ENCODE data around the gene TUBA4A.

The TUBA4A gene

GRCh38 chr2:219210886-219211362, 42.8 kb downstream of the TUBA4A start:
- Mint-ChIP-seq H3K27me3 (ENCODE audit: low read depth) (no peaks in the 10 kb centered on the region), H3K36me3 (ENCODE audit: low read depth) (peaks cover 44% of the 10 kb centered on the region), H3K4me3 (peak overlapping the region in 1 of 3 experiments; percentile 64), H3K27ac (no peak overlapping the region), H3K4me1 (peaks cover 28% of the 10 kb centered on the region), H3K9me3 (no peaks in the 10 kb centered on the region)
- no peak for TF ChIP-seq CTCF (IDR thresholded peaks at IDR 0.05; ENCODE audit: unreplicated experiment in 3 of 3)

GRCh38 chr2:219210196-219210885, 43.4 kb downstream of the TUBA4A start:
- no peak for TF ChIP-seq CTCF (IDR thresholded peaks at IDR 0.05; ENCODE audit: unreplicated experiment in 3 of 3)
- no peaks in the 10 kb centered on the region for H3K9me3 Mint-ChIP-seq
- H3K27ac Mint-ChIP-seq, result no peak overlapping the region
- H3K27me3 Mint-ChIP-seq (ENCODE audit: low read depth), result no peaks in the 10 kb centered on the region
- peaks cover 28% of the 10 kb centered on the region for H3K4me1 Mint-ChIP-seq
- H3K36me3 Mint-ChIP-seq (ENCODE audit: low read depth), result peaks cover 44% of the 10 kb centered on the region
- H3K4me3 Mint-ChIP-seq, result peak overlapping the region in 2 of 3 experiments; percentile 23 to 28

GRCh38 chr2:219209236-219210195, 44.2 kb downstream of the TUBA4A start:
- Mint-ChIP-seq H3K27me3 (ENCODE audit: low read depth) (no peaks in the 10 kb centered on the region), H3K9me3 (no peaks in the 10 kb centered on the region), H3K27ac (no peak overlapping the region), H3K36me3 (ENCODE audit: low read depth) (peaks cover 41% of the 10 kb centered on the region), H3K4me3 (peak overlapping the region; percentile 54 to 97 (median 83)), H3K4me1 (peaks cover 23% of the 10 kb centered on the region)
- TF ChIP-seq CTCF (IDR thresholded peaks at IDR 0.05; ENCODE audit: unreplicated experiment in 3 of 3), result no peak

- Mint-ChIP-seq H3K4me3 (peak overlapping the region; percentile 83 to 97 (median 92)), H3K27ac (peak overlapping the region; percentile 62 to 97 (median 85)), H3K27me3 (ENCODE audit: low read depth) (peaks cover 5% of the 10 kb centered on the region), H3K9me3 (no peaks in the 10 kb centered on the region), H3K36me3 (ENCODE audit: low read depth) (peaks cover 31% of the 10 kb centered on the region), H3K4me1 (peaks cover 23% of the 10 kb centered on the region)
- TF ChIP-seq CTCF (IDR thresholded peaks at IDR 0.05; ENCODE audit: unreplicated experiment in 3 of 3), result no peak
Observed at GRCh38 chr2:219207884-219208740, 45.6 kb downstream of the TUBA4A start.

GRCh38 chr2:219207134-219207883, 46.4 kb downstream of the TUBA4A start:
- H3K4me1 Mint-ChIP-seq, result peaks cover 23% of the 10 kb centered on the region
- peaks cover 7% of the 10 kb centered on the region for H3K27me3 Mint-ChIP-seq (ENCODE audit: low read depth)
- TF ChIP-seq CTCF (IDR thresholded peaks at IDR 0.05; ENCODE audit: unreplicated experiment in 3 of 3), result no peak
- H3K27ac Mint-ChIP-seq, result peak overlapping the region in 2 of 3 experiments; percentile 85 to 97
- H3K9me3 Mint-ChIP-seq, result no peaks in the 10 kb centered on the region
- peak overlapping the region; percentile 83 to 97 (median 92) for H3K4me3 Mint-ChIP-seq
- H3K36me3 Mint-ChIP-seq (ENCODE audit: low read depth), result peaks cover 27% of the 10 kb centered on the region
